ENCODE results near the gene ARHGAP25. TPM values are rescaled to one million over a fixed set of nuclear protein-coding genes. Genes with fewer than 3 reads are reported as not detected.

Gene ARHGAP25
- total and polyA plus RNA-seq, 12 donors, result 2.6 to 17.3 (median 5.2) TPM

GRCh38 chr2:68706637-68707036, 28.0 kb upstream of the ARHGAP25 start:
- DNase-seq, result no peak
- intact Hi-C loops (cut with DNase I), result loop anchor here in 7 of 10 donors (5.0 to 10.0 kb wide), 5 partner anchors 206 to 222 kb away; no protein-coding TSS in a partner anchor

GRCh38 chr2:68708629-68709028, 26.0 kb upstream of the ARHGAP25 start:
- H3K4me3 ChIP-seq, result no peak overlapping the region
- peaks cover 0 to 5% (median 0%) of the 10 kb centered on the region in 9 donors for H3K4me1 ChIP-seq
- no peak for DNase-seq
- no peaks in the 10 kb centered on the region for H3K36me3 ChIP-seq
- TF ChIP-seq CTCF (IDR thresholded peaks at IDR 0.05), result no peak
- no peaks in the 10 kb centered on the region for H3K9me3 ChIP-seq
- no peak overlapping the region for H3K27ac ChIP-seq
- no peak for ATAC-seq
- intact Hi-C loops (cut with DNase I), result loop anchor here (1.0 to 10.0 kb wide), 9 partner anchors 202 to 224 kb away; no protein-coding TSS in a partner anchor
- 71 to 76% methylated on average over 3 of the region's 3 CpGs for WGBS, 2 donors
- no peaks in the 10 kb centered on the region for H3K27me3 ChIP-seq

More at GRCh38 chr2:68706637-68707036, 28.0 kb upstream of the ARHGAP25 start:
- peaks cover 0 to 5% (median 0%) of the 10 kb centered on the region in 9 donors for H3K4me1 ChIP-seq
- no peak for TF ChIP-seq CTCF (IDR thresholded peaks at IDR 0.05)
- WGBS, 2 donors, result 56 to 57% methylated on average over 3 of the region's 3 CpGs
- no peaks in the 10 kb centered on the region for H3K36me3 ChIP-seq
- no peak overlapping the region for H3K4me3 ChIP-seq
- H3K27ac ChIP-seq, result no peak overlapping the region
- no peaks in the 10 kb centered on the region for H3K27me3 ChIP-seq
- no peaks in the 10 kb centered on the region for H3K9me3 ChIP-seq
- peak in 1 of 8 donors; percentile 48 for ATAC-seq

GRCh38 chr2:68709421-68709911, 25.1 kb upstream of the ARHGAP25 start:
- Histone ChIP-seq H3K36me3 (no peaks in the 10 kb centered on the region), H3K4me1 (peaks cover 0 to 9% (median 0%) of the 10 kb centered on the region in 9 donors), H3K9me3 (no peaks in the 10 kb centered on the region), H3K27me3 (peaks cover 0 to 3% (median 0%) of the 10 kb centered on the region in 7 donors), H3K4me3 (no peak overlapping the region), H3K27ac (no peak overlapping the region)
- ATAC-seq (peak in 7 of 8 donors; percentile 61 to 77 (median 63)), DNase-seq (no peak)
- TF ChIP-seq CTCF (IDR thresholded peaks at IDR 0.05), result peak; percentile 33 to 87 (median 75)
- WGBS, 2 donors, result 13 to 16% methylated on average over 5 of the region's 5 CpGs
- intact Hi-C loops (cut with DNase I), result loop anchor here (1.0 to 10.0 kb wide), 9 partner anchors 201 to 225 kb away; no protein-coding TSS in a partner anchor

- H3K4me1 ChIP-seq, result peaks cover 0 to 17% (median 0%) of the 10 kb centered on the region in 9 donors
- no peak overlapping the region for H3K27ac ChIP-seq
- H3K27me3 ChIP-seq, result peaks cover 0 to 11% (median 0%) of the 10 kb centered on the region in 7 donors
- H3K4me3 ChIP-seq, result no peak overlapping the region
- intact Hi-C loops (cut with DNase I), result loop anchor here in 4 of 10 donors (2.0 to 10.0 kb wide), 4 partner anchors 200 to 246 kb away; partner anchors contain the start of genes APLF (in 2 of the 4) and FBXO48 (in 2 of the 4)
- H3K36me3 ChIP-seq, result no peaks in the 10 kb centered on the region
- no peak for DNase-seq
- ATAC-seq, result no peak
- WGBS, 2 donors, result 84 to 88% methylated on average over 1 of the region's 1 CpG
- H3K9me3 ChIP-seq, result no peaks in the 10 kb centered on the region
- no peak for TF ChIP-seq CTCF (IDR thresholded peaks at IDR 0.05)
Measured at GRCh38 chr2:68710336-68710735, 24.3 kb upstream of the ARHGAP25 start.
